Measurements from ENCODE around the gene PACSIN2. TPM values are rescaled to one million over a fixed set of nuclear protein-coding genes. Genes with fewer than 3 reads are reported as not detected.

PACSIN2 gene
- total and polyA plus RNA-seq, 10 of the 15 experiments (the other 5 are each of a cell fraction or from before 2014, with no cell fraction given): 0.93 to 78.7 (median 46.8) TPM

DNA sequence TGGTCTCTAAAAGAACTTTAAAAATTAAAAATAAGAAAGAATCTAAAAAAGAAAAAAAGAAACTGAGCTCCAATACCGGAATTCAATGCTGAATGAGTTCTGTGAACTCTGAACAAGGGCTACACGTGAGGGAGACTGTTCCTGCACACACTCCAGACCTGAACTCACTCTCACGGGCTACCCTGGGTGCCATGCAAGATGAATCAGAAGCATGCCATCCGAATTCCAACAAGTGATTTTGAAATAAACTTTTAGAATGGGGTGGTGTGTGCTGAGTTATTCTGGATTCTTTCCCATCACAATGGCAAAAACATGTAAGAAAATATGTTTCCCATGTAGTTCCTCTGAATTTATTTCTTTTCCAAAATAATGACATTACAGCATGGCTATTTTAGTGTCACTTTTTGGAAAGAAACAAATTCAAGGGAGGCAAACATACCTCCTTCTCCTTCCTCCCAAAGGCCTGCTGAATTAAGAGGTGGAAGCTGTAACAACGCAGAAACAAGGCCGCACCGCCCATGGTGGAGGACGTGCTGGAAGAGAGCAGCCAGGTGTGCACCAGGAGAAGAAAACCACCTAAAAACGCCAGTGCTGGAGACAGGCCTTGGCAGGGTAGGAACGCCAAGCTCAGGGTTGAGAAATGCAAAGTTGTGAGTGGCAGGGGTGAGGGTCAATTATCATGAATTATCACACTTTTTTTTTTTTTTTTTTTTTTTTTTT lies 94.7 kb downstream of the PACSIN2 start:
- Histone ChIP-seq H3K27me3 (replicated peaks in 1 of 2; ENCODE audit: control insufficient read depth in 2 of 2, insufficient read depth in 2 of 2, low read length in 1 of 2) (no peaks in the 10 kb centered on the region), H3K27ac (ENCODE audit: control insufficient read depth, insufficient read depth) (no peak overlapping the region), H3K9me3 (replicated peaks; ENCODE audit: control insufficient read depth, insufficient read depth, low read length) (no peaks in the 10 kb centered on the region), H3K4me2 (ENCODE audit: control insufficient read depth, insufficient read depth) (no peak overlapping the region), H3K4me1 (ENCODE audit: control insufficient read depth, insufficient read depth, low read length) (no peaks in the 10 kb centered on the region; the same call in 1 of the 2 replicates), H4K20me1 (ENCODE audit: control insufficient read depth, insufficient read depth) (no peaks in the 10 kb centered on the region), H2AFZ (ENCODE audit: control insufficient read depth, low read depth, low read length) (no peak overlapping the region), H3K36me3 (ENCODE audit: control insufficient read depth in 2 of 2, insufficient read depth in 2 of 2, low read length in 1 of 2) (no peaks in the 10 kb centered on the region; a peak in 2 of 4 replicates), H3K4me3 (no peak overlapping the region), H3K79me2 (ENCODE audit: control insufficient read depth, insufficient read depth, low read length) (peaks cover 63% of the 10 kb centered on the region), H3K9ac (ENCODE audit: control insufficient read depth, insufficient read depth, low read length) (no peak overlapping the region)
- ChIA-PET CTCF (interaction anchor here (0.6 to 3.3 kb wide), 8 partner anchors 9 to 53 kb away, joined by 3 to 16 read pairs (median 4); no protein-coding TSS in a partner anchor), SMC1A (ENCODE audit: uncharacterized antibody, unreplicated experiment) (interaction anchor here (0.8 to 4.9 kb wide), 12 partner anchors 10 to 60 kb away, joined by 3 to 35 read pairs (median 4); no protein-coding TSS in a partner anchor), POLR2A (interaction anchor here (0.6 to 2.5 kb wide), 9 partner anchors 9 to 201 kb away, joined by 3 to 10 read pairs (median 4); no protein-coding TSS in a partner anchor), RAD21 (ENCODE audit: unreplicated experiment) (interaction anchor here (1.0 to 2.3 kb wide), 6 partner anchors 8 to 53 kb away, joined by 3 to 14 read pairs (median 6); no protein-coding TSS in a partner anchor)
- no TSS peak for BruUV-seq (replicated peaks)
- FAIRE-seq (no peak), ATAC-seq (no peak), DNase-seq (ENCODE audit: low read depth, low spot score) (no peak)
- TF ChIP-seq ZNF207 (IDR thresholded peaks at IDR 0.05; ENCODE audit: borderline replicate concordance) (no peak), SKIL (IDR thresholded peaks at IDR 0.05; ENCODE audit: low read depth, poor library complexity, severe bottlenecking) (no peak), GABPA (IDR thresholded peaks at IDR 0.05; ENCODE audit: low read depth) (no peak), SUPT20H (IDR thresholded peaks at IDR 0.05; ENCODE audit: borderline replicate concordance, control insufficient read depth, low read depth, low read length) (no peak), EGR1 (IDR thresholded peaks at IDR 0.05; ENCODE audit: borderline replicate concordance in 1 of 2, low read depth in 2 of 2, low read length in 2 of 2) (no peak), JUND (IDR thresholded peaks at IDR 0.05; ENCODE audit: low read depth, low read length) (no peak), MEF2B (IDR thresholded peaks at IDR 0.05; ENCODE audit: partially characterized antibody, poor library complexity, severe bottlenecking) (no peak)
- WGBS (ENCODE audit: insufficient coverage, insufficient replicate concordance, low lambda C conversion rate, missing lambda C conversion rate): 74% methylated on average over 10 of the region's 10 CpGs
- in situ Hi-C loops (cut with MboI) (loop anchor here (10.0 kb wide), 1 partner anchor 1115 kb away; no protein-coding TSS in a partner anchor), intact Hi-C loops (cut with micrococcal nuclease; ENCODE audit: unreplicated experiment) (no loop called here)

Measured in GM12878 (cell line).